Midbrain (tissue), 1 donor: Measurements from ENCODE around the gene OMD.
"Not testable (repeated sequence)": the region's sequence is repeated elsewhere in the genome, so short reads cannot be mapped to it uniquely, and the experiment has no call there.

Experiments
- DNase-seq: peaks from one replicate; lab custom pipeline; 2025; lab: John Stamatoyannopoulos, UW

Gene OMD

GRCh38 chr9:92411157-92411556, 13.1 kb downstream of the OMD start:
- not testable (repeated sequence) for DNase-seq

- no peak for DNase-seq
Observed at GRCh38 chr9:92408747-92409478, 15.4 kb downstream of the OMD start.

GRCh38 chr9:92407818-92408217, 16.5 kb downstream of the OMD start:
- DNase-seq, result no peak

GRCh38 chr9:92406477-92406876, 17.8 kb downstream of the OMD start:
- peak; percentile 13 for DNase-seq

- DNase-seq, result no peak
Observed at GRCh38 chr9:92405818-92406217, 18.5 kb downstream of the OMD start.

GRCh38 chr9:92404042-92404836, 20.0 kb downstream of the OMD start, which contains the start of gene OGN:
TSS of gene OGN (minus strand) at chr9:92404578. CDS start at chr9:92403407, 1,171 bp downstream.
- DNase-seq, result no peak

DNA sequence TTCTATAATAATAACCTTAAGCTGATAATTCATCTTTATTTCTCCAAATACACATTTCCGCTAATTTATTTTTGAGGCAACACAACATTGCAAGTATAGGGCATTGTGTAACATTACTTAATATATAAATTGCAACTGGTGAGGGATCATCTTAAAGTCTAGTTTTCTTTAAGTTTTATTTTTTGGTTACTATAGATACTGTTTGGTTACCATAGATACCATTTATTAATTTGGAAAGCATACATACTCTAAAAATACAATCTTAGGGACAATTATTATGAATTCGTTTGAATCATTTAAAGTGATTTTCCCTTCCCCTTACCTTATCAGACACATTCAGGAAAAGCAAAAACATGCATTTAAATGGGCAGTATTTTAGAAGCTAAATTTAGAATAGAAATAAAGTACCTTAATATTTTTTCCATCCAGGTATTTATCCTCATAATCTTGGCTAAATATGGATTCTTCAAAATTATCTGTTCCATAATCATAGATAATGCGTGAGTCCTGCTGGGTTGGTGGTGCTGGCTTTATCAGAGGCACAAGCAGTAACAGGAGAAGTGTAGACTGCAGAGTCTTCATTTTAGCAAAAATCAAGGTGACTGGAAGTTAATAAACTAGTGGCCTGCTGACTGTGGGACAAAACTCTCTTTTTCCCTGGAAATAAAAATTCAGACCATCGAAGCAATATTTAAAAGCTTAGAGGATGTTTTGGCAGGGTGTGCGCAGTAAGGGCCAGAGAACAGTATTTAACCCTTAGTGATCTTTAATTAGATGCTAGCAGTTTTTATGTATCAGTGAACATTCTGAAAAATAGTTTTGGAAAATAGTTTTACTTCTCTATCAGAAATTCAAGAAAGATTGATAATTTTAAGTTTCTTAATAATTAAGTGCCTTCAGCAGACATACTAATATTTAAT, 21.2 kb downstream of the OMD start:
- DNase-seq, result no peak

DNA sequence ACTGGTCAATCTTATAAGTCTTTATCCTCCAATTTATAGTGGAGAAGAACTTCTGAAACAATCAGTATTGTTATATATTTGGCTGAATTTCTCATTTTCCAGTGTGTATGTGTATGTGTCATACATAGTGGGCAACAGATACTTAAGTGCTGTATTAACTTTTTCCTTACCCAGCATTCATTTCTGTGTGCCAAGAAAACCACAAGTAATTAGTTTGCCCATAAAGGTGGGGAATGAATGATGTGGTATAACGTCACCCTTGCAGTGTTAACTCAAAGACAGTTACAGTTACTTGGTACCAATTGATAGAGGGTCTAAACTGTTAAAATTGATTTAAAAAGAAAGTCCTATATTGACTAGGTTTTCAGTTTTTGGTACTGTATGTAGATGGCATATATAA, 21.9 kb downstream of the OMD start:
- DNase-seq, result no peak

DNA sequence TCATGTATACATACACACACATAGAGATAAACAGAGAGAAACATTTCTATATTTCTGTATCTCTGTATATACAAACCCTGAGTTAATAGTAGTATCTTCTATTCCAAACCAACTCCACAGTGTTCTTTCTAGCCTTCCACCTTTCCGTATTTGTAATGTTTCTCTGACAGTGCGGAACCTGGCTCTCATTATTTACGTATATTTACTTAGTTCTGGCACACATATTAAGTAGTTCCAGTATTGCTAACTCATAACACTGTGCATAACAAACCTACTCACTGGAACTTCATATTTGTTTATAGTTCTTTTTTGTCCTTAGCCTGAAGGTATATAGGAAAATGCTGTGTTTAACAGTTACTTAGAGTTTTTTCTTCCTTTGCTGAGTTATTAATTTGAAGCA, 26.4 kb downstream of the OMD start:
- DNase-seq, result no peak

DNA sequence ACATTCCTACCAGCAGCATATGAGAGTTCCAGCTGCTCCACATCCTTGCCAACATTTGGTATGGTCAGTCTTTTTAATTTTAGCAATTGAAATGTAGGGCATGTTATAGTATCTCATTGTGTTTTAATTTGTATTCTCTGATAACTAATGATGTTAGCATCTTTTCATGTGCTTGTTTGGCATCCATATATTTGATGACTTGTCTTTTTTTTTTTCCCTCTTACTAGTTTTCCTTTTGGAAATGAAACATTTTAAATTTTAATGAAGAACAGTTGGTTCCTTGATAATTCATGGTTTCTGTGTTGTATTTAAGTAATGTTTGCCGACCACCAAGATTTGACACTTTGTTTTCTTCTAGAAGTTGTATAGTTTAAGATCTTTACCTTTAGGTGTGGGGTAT, 28.7 kb downstream of the OMD start:
- DNase-seq, result no peak

DNA sequence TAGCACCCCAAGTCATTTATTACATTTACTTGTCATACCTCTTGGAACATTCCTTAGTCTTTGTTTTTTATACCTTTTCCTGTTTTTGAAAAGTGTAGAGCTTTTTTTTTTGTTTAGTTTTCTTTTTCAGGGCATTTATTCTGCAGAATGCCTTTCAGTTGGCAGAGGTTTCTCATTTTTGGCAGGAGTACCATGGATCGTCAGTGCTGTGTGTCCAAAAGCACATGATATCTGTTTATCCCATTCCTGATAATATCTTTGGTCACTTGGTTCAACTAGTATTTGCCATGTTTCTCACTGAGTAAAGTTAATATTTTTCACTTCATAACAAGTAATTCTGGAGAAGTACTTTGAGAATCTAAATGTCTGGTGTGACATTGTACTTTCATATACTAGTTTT, 30.6 kb downstream of the OMD start:
- no peak for DNase-seq

GRCh38 chr9:92392690-92393089, 31.6 kb downstream of the OMD start:
- DNase-seq, result no peak

GRCh38 chr9:92385953-92386352, 38.3 kb downstream of the OMD start:
- no peak for DNase-seq

DNA sequence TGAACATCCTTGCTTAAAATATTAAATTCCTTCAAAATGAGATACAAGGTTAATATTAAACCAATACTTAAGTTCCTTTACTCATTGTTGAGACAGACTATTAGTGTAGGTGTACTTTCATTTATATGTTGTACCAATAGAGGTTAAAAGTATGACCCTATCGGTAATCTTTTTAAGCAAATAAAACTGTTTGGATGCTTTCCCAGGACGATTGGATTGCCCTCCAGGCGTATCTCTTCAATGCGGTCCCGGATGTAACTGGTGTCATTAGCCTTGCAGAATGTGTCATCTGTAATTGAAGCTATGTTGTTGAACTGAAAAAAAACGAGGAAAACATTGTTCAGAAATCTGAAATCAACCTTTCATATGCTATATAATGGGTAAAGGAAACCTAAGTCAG, 38.8 kb downstream of the OMD start:
- no peak for DNase-seq

- no peak for DNase-seq
Observed at GRCh38 chr9:92385001-92385400, 39.3 kb downstream of the OMD start.

GRCh38 chr9:92384375-92384774, 39.9 kb downstream of the OMD start:
- no peak for DNase-seq

- no peak for DNase-seq
Observed at GRCh38 chr9:92381775-92382174, 42.5 kb downstream of the OMD start.

- DNase-seq, result no peak
Observed at GRCh38 chr9:92380603-92381002, 43.7 kb downstream of the OMD start.

GRCh38 chr9:92378865-92379560, 45.3 kb downstream of the OMD start:
- no peak for DNase-seq

DNA sequence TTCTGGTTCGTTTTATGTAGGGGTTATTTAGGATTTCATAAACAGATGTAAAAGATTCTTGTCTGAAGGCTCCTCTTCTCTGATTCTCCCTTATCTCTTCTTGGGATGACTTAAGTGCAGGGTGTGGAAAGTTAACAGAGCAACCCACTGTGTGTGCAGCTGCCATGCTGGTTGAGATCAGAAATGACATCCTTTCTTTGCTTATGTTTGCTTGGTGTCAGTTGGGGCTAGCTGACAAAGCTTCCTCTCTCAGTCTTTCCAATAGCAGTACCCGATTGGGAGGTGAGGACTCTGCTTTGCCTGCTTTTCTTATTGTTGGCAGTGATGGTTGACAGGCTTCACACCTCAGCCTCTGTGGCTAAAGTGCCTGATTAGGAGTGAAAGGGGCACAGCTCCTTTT, 46.4 kb downstream of the OMD start:
- DNase-seq, result no peak

DNA sequence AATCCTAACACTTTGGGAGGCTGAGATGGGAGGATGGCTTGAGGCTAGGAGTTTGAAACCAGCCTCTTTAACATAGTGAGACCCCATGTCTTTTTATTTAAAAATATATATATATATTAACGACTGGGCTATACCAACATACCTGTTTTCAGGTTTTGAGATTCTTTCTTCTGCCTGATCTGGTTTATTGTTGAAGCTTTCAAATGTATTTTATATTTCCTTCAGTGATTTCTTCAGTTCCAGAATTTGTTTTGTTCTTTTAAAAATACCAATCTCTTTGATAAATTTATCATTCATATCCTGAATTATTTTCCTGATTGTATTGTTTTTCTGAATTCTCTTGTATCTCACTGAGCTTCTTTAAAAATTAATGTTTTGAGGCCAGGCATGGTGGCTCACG, 51.1 kb downstream of the OMD start:
- DNase-seq, result no peak

- no peak for DNase-seq
Observed at GRCh38 chr9:92369075-92369474, 55.2 kb downstream of the OMD start.
